Nephron progenitor cell (in vitro differentiated cells): Measurements from ENCODE around the gene PCSK2.

ENCODE experiments used
- DNase-seq: peaks from one replicate; pipeline ENCODE4 v3.0.0; 2021
- H3K27ac Mint-ChIP-seq: 2 replicates; pipeline ENCODE4 v1.8.0; 2021; ENCODE audit warnings: mild to moderate bottlenecking, moderate library complexity, mixed read lengths
- H3K27me3 Mint-ChIP-seq: 2 replicates; pipeline ENCODE4 v1.8.0; 2021; ENCODE audit warnings: mild to moderate bottlenecking, low read depth, mixed read lengths; ENCODE audit not compliant: poor library complexity
- H3K36me3 Mint-ChIP-seq: 2 replicates; pipeline ENCODE4 v1.8.0; 2021; ENCODE audit warnings: low read depth, mixed read lengths
- H3K4me1 Mint-ChIP-seq: 2 replicates; pipeline ENCODE4 v1.8.0; 2021; ENCODE audit warnings: mixed read lengths
- H3K4me3 Mint-ChIP-seq: 2 replicates; pipeline ENCODE4 v1.8.0; 2021; ENCODE audit warnings: mild to moderate bottlenecking, moderate library complexity, mixed read lengths
- H3K9me3 Mint-ChIP-seq: 2 replicates; pipeline ENCODE4 v1.8.0; 2021; ENCODE audit warnings: mild to moderate bottlenecking, moderate library complexity, mixed read lengths
- CTCF ChIP-seq: fragments of 200-600 bp; sonication (generic); IDR thresholded peaks from 2 replicates; pipeline ENCODE4 v1.5.0; 2021; ENCODE audit warnings: antibody characterized with exemption

Gene PCSK2

GRCh38 chr20:17406051-17406590, 179.3 kb downstream of the PCSK2 start:
- Mint-ChIP-seq H3K9me3 (no peaks in the 10 kb centered on the region), H3K4me1 (no peaks in the 10 kb centered on the region), H3K4me3 (no peak overlapping the region), H3K27me3 (no peaks in the 10 kb centered on the region), H3K27ac (no peak overlapping the region), H3K36me3 (no peaks in the 10 kb centered on the region)
- TF ChIP-seq CTCF, result no peak
- no peak for DNase-seq

GRCh38 chr20:17407550-17407949, 180.7 kb downstream of the PCSK2 start:
- H3K27me3 Mint-ChIP-seq, result no peaks in the 10 kb centered on the region
- TF ChIP-seq CTCF, result no peak
- H3K36me3 Mint-ChIP-seq, result no peaks in the 10 kb centered on the region
- no peak overlapping the region for H3K27ac Mint-ChIP-seq
- DNase-seq, result no peak
- H3K4me1 Mint-ChIP-seq, result no peaks in the 10 kb centered on the region
- no peak overlapping the region for H3K4me3 Mint-ChIP-seq
- peaks cover 9% of the 10 kb centered on the region for H3K9me3 Mint-ChIP-seq

GRCh38 chr20:17417225-17417624, 190.4 kb downstream of the PCSK2 start:
- H3K9me3 Mint-ChIP-seq, result peaks cover 37% of the 10 kb centered on the region
- no peak overlapping the region for H3K4me3 Mint-ChIP-seq
- H3K27me3 Mint-ChIP-seq, result peaks cover 4% of the 10 kb centered on the region
- no peak for TF ChIP-seq CTCF
- H3K4me1 Mint-ChIP-seq, result peaks cover 5% of the 10 kb centered on the region
- no peaks in the 10 kb centered on the region for H3K36me3 Mint-ChIP-seq
- no peak for DNase-seq
- no peak overlapping the region for H3K27ac Mint-ChIP-seq

- Mint-ChIP-seq H3K27me3 (no peaks in the 10 kb centered on the region), H3K9me3 (peaks cover 25% of the 10 kb centered on the region), H3K4me3 (no peak overlapping the region), H3K36me3 (no peaks in the 10 kb centered on the region), H3K27ac (no peak overlapping the region), H3K4me1 (peaks cover 5% of the 10 kb centered on the region)
- no peak for TF ChIP-seq CTCF
- no peak for DNase-seq
Observed at GRCh38 chr20:17418737-17419136, 191.9 kb downstream of the PCSK2 start.

GRCh38 chr20:17419479-17420041, 192.7 kb downstream of the PCSK2 start:
- TF ChIP-seq CTCF, result no peak
- DNase-seq, result no peak
- Mint-ChIP-seq H3K9me3 (peaks cover 17% of the 10 kb centered on the region), H3K4me1 (peaks cover 5% of the 10 kb centered on the region), H3K4me3 (no peak overlapping the region), H3K27ac (no peak overlapping the region), H3K27me3 (no peaks in the 10 kb centered on the region), H3K36me3 (no peaks in the 10 kb centered on the region)

- H3K9me3 Mint-ChIP-seq, result no peaks in the 10 kb centered on the region
- no peak overlapping the region for H3K27ac Mint-ChIP-seq
- H3K4me1 Mint-ChIP-seq, result peaks cover 5% of the 10 kb centered on the region
- TF ChIP-seq CTCF, result no peak
- H3K4me3 Mint-ChIP-seq, result no peak overlapping the region
- DNase-seq, result no peak
- H3K27me3 Mint-ChIP-seq, result no peaks in the 10 kb centered on the region
- no peaks in the 10 kb centered on the region for H3K36me3 Mint-ChIP-seq
Observed at GRCh38 chr20:17421493-17421892, 194.7 kb downstream of the PCSK2 start.
